Inflammatory macrophage treated with lipopolysaccharide for 1 hour (primary cell): ENCODE results near the gene RGL3.
A peak's percentile ranks its signal among the peaks of the same experiment; 100 is the strongest.

Experiments
- DNase-seq, 2 donors: peaks; one replicate each; pipeline ENCODE4 v3.0.0-alpha.2; 2020 to 2022

The RGL3 gene

GRCh38 chr19:11416346-11417052, 2.6 kb downstream of the RGL3 start:
- DNase-seq, result no peak

GRCh38 chr19:11414544-11414943, 4.6 kb downstream of the RGL3 start:
- DNase-seq, result no peak

DNA sequence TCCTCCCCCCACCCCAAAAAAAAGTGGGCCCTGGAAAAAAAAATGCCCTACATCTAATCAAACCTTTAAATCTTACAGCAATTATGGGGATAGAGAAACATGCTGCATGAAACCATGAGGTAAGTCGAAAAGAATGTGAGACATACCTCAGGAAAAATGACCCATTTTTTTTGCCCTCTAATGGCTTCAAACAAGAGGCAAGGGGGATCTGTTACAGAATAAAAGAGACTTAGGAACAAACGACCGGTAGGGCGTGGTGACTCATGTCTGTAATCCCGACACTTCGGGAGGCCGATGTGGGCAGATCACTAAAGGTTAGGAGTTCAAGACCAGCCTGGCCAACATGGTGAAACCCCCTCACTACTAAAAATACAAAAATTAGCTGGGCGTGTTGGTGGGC, 8.4 kb downstream of the RGL3 start:
- DNase-seq, result no peak

GRCh38 chr19:11408591-11408990, 10.5 kb downstream of the RGL3 start:
- DNase-seq, result no peak

- peak; percentile 27 to 49 for DNase-seq
Measured at GRCh38 chr19:11406703-11407236, 12.3 kb downstream of the RGL3 start.

GRCh38 chr19:11405846-11406643, 13.1 kb downstream of the RGL3 start:
- no peak for DNase-seq

DNA sequence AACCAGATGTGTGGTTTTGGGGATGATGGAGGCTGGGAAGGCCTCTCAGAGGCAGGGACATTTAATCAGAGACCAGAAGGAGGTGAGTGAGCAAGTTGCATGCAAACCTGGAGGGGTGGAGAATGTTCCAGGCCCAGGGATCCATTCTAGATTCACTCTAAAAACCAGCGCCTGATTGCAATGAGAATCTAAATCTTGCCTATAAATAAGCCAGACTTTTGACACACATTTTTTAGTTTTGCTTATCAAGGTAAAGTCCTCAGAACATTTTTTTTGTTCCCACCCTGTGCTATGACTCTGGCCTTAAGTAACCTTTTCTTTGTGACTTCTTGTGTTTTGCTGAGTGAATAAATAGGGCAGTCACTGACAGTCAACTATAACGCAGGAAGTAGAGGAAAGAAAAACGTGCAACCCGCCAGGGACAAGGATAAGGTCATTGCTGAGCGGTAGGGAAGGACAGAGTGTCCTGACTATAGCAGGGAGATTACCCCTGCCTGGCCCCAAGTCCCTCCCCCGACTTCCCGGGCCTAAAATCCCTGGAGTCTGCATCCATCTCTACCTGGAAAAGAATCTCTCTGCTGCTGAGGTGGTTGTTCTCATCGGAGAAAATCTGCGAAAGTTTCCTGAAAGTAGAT, 14.4 kb downstream of the RGL3 start:
- no peak for DNase-seq

- no peak for DNase-seq
Measured at GRCh38 chr19:11401808-11402543, 17.1 kb downstream of the RGL3 start.

- no peak for DNase-seq
Measured at GRCh38 chr19:11400798-11401197, 18.3 kb downstream of the RGL3 start.

DNA sequence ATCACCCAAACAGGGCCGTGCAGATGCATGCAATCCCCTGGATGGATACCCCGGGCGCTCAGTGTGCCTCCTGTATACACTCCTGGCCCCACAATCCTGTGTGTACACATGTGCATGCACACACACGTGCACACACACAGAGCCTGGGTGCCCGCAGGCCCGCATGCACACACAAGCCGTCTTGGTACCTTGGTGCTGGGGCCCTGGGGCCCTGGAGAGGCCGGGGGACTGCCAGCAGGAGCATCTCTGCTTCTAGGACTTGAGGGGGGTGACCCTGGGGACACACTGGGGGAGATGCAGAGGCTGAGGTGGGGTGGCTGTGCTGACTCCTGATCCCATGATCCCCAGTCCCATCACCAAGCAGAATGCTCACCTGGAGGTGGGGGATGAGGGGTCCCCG, 19.4 kb downstream of the RGL3 start:
- no peak for DNase-seq

DNA sequence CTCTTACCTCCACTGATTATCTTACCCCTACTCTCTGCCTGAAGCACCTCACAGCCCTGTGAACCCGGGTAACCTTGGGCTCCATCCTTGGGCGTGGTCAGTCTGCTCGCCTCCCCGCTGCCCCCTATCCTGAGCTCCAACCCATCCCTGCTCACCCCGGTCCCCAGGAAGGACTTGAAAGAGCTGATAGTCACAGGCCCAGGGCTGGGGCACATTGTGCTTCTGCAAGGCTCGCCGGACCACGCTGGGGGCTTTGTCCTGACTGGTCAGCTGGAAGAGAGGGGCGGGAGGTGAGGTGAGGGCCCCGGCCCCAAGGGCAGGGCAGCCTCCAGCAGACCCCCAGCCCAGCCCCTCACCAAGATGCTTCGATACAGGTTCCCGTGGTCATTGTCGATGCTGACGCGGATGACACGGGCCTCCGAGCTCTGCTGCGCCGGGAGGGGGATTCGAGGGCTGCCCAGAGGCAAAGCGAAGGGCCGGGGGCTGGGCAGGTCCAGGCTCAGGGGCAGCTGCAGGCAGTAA, 22.0 kb downstream of the RGL3 start:
- DNase-seq, result no peak

DNA sequence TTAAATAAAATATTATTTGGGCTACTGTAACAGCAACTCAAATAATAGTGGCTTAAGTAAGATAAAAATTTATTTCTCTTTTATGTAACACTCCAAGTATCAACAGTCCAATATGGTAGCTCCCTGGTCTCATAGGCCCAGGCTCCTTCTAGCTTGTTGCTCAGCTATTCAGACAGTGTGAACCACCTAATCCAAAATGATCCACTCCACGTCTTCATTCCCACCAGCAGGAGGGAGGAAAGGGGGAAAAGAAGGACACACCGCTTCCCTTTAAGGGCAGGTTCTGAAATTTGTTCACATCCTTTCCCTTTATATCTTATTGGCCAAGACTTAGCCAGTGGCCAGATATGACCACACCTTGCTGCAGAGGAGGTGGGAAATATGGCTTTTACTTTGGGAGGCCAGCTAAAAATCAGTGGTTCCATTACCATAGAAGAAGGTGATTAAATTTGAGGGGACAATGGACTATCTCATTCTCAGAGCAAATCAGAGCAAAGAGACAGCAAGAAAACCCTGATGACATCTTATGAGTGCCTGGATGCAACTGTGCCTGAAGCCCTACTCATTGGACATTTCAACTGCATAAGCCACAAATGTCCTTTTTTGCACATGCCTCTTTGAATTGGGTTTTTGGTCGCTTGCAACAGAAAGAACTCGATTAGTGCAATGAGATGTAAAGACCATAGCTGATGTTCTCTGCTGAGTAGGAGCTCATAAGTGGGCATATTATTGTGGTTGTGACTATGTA, 28.0 kb downstream of the RGL3 start:
- DNase-seq, result no peak

GRCh38 chr19:11390359-11390758, 28.8 kb downstream of the RGL3 start:
- no peak for DNase-seq

GRCh38 chr19:11387162-11388034, 31.7 kb downstream of the RGL3 start:
- peak in 1 of 2 donors; percentile 51 for DNase-seq

DNA sequence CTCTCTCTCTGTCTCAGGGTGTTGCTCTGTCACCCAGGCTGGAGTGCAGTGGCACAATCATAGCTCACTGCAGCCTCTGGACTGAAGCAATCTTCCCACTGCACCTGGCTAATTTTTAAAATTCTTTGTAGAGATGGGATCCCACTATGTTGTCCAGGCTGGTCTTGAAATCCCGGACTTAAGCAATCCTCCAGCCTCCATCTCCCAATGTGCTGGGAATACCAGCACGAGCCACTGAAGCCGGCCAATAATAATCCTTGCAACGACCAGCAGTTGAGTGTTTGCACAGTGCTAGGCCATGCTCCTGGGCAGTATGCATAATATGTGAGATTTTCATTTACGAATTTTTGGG, 34.4 kb downstream of the RGL3 start:
- no peak for DNase-seq

GRCh38 chr19:11383706-11384048, 35.4 kb downstream of the RGL3 start:
- DNase-seq, result no peak

DNA sequence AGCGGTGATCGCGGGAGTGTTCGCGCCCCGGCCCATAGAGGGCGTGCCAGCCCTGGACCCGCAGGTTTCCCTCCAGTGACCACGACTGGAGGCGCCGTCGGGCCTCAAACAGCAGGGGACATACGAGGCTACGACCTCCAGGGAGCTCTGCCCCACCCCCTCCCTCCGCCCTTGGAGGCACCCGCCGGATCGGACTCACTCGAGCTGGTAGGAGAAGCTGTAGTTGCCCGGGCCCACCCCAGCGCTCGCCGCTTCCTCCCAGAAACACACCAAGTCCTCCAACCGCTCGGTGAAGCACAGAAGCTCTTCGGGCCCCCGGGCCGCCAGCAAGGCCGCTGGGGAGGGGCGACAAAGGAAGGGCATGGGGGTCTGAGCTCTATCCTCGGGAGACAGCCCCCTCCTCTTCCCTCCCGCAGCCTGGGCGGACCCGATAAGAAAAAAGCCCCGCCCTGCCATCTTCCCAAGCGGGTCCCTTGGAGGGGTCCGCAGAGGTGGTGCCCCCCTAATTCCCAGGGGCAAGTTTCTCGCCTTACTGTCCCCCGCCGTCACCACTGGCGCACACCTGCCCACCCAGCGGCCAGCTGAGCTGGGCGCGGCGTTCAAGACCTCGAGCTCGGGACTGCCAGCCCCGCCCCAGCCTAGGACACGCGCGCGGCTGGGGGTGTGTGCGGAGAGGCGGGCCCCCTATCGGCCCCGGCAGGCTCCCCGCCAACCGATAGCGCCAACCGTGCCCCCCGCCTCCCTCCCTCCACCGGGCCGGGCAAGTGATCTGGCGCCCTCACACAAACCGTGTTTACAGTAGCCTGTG, 36.0 kb downstream of the RGL3 start:
- peak in 1 of 2 donors; percentile 69 for DNase-seq

DNA sequence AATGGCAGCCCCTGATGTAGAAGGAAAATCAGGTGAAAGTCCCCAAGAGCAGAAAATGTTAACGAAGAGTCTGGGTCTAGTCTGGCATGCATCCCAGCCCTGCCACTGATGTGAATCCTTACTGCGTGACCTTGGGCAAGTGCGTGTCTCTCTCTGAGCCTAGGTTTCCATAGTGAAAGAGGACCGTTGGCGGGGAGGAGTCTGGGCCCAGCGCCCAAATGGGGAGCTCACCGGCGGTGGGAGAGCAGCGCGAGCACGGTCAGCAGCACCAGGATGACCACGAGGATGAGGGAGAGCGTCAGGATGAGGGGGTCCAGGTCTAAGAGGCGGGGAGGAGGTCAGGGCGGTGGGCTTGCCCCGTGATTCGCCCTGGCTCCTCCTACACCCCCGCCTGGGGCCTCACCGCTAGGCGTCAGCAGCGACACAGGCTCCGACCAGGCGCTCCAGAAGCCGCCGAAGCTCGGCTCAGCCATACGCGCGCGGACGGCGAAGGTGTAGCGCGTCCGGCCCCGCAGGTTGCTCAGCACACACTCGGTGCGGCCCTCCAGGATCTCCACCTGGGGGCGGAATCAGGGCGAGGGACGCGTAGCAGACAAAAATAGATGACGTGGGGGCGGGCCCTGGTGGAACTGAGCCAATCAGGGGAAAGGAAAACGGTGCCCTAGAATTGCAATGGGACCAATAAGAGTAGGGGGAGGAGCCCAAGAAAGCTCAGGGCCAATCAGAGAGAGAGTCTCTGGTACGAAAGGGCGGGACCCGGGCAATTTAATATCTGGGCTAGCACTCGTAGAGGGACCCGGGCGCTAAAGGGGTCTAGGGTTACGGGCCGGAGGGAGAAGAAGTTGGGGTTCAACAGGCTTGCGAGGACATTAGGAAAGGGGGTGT, 38.2 kb downstream of the RGL3 start:
- DNase-seq, result peak; percentile 93 to 95

GRCh38 chr19:11379857-11380350, 39.2 kb downstream of the RGL3 start:
- DNase-seq, result no peak
